Measurements from ENCODE around the gene FLCN.

Gene FLCN

GRCh38 chr17:17164676-17165075 is 72.3 kb downstream of the FLCN start:
- DNase-seq = no peak

GRCh38 chr17:17164156-17164555 is 72.8 kb downstream of the FLCN start:
- no peak for DNase-seq
